ENCODE results near the gene LTA4H.
"Not testable (repeated sequence)": the region's sequence is repeated elsewhere in the genome, so short reads cannot be mapped to it uniquely, and the experiment has no call there.

Gene LTA4H

DNA sequence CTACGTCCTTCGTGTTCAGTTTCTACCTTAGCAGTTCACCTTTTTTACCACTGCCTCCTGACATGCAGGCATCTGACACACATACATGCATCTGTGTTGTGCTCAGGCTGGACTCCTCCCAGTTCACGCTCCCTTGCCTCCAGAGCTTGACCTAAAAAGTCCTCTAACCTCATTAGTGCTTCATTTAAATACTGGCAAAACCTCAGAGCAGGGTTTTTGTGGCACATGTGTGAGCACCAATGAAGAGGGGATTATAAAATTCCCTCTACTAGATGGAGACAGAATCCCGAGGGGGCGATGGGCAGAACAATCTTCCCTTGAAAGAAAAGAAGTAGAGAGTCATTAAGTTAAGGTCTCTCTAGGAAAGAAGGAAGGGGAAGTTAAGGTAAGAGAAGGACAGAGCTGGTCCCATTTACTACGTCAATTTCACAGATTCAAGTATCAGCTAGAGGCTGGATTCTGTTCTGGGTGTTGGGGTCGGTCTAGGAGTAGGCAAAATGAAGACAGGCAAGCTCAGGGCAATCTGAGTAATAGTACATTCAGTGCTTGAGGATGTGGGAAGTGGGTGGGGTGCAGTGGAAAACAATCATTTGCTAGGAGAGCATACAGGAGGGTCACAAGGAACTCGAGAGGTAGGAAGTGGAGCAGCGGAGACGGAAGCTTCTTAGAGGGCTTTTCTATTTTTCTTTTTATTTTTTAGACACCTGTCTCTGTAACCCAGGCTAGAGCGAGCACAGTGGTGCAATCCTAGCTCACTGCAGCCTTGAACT lies 46.7 kb downstream of the LTA4H start:
- DNase-seq, result no peak

DNA sequence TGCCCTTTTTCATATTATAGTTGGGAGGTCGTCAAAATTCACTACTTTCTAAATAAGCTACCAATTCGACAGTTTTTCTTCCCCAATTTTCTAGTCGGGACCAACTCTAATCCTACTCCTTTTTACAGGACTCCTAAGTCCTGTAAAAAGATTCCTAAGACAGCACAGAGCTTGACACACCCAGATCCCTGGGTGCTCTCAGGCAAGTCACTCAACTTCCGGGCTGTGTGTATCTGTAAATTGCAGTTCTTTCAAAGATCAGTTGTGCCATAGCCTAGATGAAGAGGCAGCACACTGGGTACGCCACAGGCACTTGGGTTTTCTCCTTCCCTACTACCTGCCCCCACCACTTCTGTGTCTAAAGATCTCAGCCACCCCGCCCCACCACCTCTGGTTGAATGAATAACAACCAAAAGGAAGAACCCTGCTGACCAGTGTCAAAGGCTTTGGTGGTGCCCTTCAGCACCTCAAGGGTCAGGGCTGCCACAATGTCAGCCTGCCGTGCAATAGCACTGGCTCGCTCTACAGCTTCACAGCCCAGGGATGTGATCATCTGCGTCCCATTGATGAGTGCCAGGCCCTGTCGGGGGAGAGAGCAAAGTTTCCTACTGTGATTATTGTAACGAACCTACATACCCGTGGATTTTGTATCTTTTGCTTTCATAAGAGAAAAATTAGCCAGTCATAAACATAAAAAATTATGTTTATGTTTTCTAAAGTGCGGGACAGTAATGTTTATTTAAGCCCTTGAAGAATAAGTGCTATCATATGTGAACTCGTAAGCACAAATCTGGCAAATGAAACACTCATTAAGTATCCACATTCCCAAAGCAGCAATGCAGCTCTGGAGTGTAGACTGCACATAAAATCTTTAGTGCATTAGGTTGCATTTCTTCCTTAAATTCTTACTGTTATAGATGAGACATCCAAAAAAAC lies 48.5 kb downstream of the LTA4H start:
- no peak for DNase-seq

DNA sequence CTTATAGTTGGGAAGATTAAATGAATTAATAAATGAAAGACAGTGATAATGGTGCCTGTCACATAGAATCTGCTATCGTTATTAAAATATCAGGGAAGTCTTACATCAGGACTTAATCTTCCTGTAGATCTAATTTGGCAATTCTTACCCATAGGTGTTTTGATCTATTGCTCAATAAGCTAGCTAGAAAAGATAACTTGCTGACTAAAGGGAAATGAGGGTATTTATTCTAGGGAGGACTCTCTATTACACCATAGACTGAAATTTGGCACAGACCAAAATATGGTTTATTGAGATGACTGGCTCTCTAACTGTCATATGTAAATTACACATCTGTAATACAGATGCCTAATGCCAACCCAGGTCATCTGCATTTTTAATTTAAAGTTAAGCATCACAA lies 50.7 kb downstream of the LTA4H start:
- no peak for DNase-seq

DNA sequence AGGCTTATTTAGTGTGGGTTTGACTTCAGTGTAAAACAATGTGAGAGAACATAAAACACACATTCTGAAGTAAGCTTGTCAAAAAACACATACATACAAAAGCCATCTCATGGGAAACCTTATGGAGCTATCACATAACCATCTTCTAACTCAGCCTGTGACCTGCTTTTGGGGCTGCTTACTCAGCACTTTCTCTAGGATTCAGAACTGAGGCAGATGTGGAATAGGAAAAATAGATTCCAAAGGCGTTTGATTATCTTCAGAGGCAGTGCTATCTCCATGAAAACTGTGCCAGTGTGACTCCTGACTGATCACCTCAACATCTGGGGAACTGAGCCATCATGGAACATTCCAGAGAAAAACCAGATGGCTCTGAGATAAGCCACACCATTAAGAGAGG lies 52.8 kb downstream of the LTA4H start:
- DNase-seq, result no peak

DNA sequence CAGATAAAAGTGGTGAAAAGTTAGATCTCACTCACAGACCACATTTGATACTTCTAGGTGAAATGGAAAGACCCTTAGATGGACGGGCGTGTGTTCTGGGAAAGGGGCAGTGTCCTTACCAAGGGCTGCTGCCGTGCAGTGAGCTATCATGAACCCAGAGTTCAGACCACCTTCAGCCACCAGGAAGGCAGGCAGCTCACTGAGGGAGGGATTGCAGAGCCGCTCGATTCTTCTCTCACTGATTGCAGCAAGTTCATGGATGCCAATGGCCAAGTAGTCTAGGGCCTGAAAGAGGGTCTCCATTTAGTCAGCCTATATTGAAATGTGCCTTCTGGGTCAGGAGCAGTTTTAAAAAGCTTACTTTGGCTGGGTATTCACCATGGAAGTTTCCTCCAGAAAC lies 55.0 kb downstream of the LTA4H start:
- no peak for DNase-seq

DNA sequence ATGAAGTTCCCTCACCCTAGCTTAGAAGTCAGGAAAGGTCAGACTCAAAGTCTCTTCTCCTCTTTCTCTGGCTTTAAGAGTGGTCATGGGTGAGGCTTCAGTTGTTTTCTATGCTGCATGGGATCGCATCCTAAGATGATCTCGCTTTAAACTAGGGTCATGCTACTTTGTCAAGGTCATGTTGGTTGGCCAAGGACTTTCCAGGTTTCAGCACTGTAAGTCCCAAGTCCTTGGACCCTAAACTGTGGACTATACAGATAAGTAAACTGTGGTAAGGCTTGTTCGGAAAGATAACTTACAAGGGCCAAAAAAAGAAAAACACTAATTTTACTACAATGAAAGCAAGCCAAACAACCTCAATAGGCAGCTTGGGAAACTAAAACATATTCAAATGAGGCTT lies 56.6 kb downstream of the LTA4H start:
- DNase-seq, result no peak

DNA sequence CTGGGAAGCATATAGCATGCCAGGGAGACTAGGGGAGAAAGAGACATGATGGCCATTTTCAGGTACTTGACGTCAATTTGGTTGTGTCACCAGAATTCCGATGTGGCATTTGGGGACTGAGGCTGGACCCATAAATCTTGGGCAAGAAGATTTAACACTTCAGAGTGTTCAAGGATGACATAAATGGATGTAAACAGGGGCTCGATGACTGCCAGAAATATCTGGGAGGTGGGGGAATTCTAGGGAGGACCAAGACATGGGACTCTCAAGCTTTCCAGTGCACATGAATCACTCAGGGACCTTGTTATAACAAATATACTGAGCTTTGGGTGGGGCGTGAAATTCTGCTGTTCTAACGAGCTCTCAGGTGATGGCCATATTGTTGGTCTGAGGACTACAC lies 57.0 kb downstream of the LTA4H start:
- no peak for DNase-seq

DNA sequence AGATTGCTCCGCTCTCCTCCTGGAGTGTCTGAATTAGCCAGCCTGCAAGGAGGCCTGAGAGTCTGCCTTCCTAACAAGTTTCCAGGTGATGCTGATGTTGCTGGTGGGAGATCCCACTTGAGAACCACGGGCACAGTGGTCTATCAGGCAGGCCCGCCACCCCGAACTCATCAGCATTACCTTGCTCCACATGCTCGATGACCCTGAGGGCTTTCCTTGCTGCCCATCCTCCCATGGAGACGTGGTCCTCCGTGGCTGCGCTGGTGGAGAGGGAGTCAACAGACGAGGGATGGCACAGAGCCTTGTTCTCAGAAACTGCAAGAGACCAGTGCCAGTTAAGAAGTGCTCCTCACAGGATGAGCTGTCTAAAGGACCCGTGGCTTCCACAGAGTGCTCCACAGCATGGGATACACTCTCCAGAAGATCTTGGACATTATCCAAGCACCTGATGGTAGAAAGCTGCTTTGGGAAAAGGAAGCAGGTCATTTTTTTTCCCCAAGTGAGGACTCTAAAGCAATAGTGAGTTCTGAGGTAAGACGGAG lies 57.6 kb downstream of the LTA4H start:
- no peak for DNase-seq

DNA sequence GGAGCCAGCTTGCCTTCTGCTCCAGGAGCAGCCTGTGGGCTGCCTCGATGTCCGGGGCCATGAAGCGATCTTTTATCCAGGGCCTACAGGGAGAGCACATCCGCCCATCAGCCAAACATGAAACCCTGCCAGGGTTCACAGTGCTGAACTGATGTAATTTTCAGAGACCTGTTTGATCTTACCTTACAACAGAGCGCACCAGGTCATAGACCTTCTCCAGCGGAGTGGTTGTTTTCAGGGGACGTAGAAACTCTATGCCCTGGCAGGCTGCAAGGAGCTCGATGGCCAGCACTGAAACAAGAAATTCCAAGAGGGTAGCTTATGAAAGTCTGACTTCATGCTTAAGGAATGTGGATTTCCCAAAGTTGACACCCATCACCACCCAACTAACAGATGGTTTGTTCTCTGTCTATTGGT lies 59.0 kb downstream of the LTA4H start:
- peak; percentile 14 for DNase-seq

DNA sequence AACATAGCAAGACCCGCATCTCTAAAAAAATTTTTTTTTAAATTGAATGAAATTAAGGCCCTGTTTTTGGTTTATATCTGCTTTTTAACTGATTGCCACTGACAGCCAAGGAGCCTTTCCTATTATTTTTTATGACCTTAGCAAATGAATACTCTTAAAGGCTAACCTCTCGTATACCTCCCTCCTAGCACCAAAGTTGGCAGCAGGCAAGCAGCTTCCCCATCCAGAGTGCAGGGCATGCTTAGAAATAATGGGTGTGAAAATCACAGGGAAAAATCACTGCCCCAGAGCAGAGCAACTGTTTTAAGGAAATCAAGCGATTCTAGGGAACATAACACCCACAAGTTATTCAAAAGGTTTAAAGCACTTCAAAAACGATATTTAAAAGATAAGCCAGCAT lies 59.9 kb downstream of the LTA4H start:
- DNase-seq, result no peak

DNA sequence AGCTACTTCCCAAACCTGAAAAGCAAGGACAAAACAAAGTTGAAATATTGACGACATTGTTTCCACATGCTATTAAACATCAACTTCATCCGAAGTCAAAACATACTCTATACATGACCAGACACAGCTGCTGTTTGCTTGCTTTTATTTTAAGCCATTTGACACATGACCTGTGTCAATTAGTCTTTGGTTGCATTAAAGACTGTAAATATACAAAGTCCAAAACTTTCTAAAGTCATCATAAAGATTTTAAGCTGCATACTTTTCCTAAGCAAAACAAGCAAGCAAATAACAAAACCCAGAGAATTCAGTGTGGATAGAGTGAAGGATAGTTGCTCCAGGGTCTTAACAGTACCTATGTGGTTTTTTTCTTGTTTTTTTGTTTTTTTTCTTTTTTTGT lies 61.0 kb downstream of the LTA4H start:
- DNase-seq, result no peak

DNA sequence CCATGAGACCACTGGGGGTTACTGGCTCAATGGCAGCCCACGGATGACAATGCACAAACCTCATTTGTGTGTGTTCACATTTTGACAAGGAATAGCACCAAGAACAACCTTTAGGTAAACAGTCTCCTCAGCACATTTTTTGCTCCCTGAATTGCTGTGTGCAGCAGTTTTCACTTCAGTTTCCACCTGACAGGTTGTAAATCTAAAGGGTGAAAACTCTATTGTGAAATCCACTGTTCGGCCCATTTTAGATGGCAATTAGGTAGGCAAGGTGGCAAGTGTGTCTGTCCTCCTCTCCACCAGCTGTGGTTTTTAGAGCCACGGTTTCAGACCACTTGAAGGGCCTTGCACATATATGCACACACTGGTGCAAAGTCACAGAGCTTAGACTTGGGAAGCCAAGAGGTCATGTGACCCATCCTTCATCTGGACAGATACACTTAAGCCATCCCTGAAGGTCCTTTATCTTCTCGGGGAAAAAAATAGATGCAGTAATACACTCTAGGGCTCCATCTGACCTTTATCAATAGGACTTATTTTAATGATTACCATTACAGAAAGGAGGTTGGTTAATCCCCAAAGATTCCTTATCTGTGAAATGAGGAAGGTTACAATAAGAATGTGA lies 62.4 kb downstream of the LTA4H start:
- DNase-seq, result no peak

DNA sequence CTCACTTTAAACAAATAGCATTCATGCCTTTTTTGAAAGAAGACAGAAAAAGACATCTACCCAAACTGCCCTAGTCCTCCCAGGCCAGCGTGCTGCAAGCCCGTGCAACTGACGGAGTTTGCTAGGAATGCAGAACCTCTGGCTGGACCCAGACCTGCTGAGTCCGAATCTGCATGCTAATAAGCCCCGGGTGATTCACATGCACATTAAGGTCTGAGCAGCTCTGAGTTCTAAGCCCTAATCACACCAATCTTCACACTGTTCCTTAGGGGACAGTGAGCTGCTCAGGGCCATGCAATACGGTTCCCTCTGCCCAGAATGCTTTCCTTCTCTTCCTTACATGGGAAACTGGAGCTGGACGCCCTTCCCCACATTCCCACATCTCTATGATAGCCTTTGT lies 64.5 kb downstream of the LTA4H start:
- DNase-seq, result no peak

DNA sequence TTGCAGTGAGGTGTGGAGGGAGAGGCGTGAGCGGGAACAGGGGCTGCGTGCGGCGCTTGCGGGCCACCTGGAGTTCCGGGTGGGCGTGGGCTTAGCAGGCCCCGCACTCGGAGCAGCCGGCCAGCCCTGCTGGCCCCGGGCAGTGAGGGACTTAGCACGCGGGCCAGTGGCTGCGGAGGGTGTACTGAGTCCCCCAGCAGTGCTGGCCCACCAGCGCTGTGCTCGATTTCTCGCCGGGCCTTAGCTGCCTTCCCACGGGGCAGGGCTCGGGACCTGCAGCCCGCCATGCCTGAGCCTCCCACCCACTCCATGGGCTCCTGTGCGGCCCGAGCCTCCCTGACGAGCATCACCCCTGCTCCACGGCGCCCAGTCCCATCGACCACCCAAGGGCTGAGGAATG lies 66.3 kb downstream of the LTA4H start:
- DNase-seq, result not testable (repeated sequence)

DNA sequence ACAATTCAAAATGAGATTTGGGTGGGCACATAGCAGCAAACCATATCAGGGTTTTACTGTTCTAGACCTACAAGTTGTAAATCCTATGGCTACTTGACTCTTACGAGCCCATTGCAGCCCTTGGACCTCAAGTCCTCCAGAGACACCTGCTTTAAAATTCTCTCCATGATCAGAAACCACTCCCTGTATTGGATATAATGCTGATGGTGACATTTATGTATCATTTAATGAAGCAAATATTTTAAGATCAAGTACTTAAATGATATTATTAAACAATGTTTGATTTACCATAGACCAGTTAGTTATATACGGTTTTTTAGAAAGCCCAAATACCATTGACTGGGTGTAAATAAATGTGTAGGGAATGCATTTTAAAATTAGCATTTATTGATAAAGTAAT lies 68.1 kb downstream of the LTA4H start:
- DNase-seq, result no peak

DNA sequence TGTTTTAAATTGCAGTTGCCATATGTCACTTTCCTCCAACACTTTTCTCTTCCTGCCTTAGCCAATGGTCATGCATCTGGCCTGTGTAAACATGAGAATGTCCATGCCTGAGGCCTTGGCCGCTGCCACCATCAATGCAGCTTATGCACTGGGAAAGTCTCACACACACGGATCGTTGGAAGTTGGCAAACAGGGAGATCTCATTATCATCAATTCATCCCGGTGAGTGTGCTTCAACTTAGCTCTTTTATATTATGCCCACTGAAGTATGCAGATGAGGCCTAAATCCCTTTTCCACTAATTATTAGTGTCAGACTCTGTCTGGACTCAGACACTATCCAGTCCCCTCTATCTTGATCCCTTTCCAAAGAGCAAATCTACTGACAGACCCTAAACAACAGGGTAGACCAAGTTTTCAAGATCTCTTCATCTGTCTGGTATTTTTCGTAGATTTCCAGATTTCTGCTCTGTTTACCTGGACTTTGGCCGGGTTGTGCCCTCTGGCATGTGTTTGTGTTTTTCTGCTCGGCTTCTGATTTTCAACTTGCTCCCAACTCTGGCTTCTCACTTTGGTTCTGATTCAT lies 69.0 kb downstream of the LTA4H start:
- DNase-seq, result no peak

DNA sequence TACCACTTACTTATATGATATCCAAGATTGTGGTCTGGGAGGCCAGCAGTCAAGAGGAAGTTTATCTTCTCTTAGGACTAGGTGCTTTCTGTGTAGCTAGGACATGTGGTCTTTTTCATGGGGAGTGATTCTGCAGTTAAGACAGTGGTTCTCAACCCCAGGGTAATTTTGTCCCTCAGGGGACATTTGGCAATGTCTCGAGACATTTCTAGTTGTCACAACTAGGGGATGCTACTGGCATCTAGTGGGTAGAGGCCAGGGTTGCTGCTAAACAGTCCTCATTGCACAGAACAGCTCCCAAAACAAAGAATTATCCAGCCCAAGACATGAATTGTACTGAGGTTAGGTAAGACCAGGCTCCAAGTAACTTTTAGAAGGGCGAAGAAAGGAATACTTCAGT lies 72.3 kb downstream of the LTA4H start:
- no peak for DNase-seq

DNA sequence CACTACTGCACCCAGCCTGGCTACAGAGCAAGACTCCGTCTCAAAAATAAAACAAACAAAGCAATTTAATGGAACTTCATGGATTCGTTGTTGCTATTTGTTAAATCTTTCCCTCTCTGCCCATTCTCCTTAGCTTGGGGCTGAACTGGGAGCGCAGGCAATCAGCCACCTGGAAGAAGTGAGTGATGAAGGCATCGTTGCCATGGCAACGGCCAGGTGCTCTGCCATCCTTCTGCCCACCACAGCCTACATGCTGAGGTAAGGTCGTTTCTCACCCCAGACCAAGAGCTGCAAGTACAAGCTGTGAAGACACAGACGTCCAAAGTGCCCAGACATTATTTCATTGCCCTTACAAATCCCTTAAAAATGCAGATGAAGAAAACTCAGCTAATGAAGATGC lies 73.2 kb downstream of the LTA4H start:
- DNase-seq, result no peak

DNA sequence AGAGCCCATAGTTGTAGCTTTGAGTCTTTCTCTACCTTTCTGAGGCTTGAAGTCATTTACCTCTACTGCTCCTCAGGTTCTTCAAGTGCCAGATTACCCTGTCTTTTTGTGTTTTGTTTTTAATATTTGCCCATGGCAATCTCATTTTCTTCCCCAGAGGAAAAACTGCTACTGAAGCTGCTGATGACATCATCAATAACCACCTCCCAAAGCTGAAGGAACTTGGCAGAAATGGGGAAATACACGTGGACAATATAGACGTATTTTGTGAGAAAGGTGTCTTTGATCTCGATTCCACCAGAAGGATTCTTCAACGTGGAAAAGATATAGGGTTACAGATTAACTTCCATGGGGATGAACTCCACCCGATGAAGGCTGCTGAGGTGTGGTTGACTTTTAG lies 75.1 kb downstream of the LTA4H start:
- no peak for DNase-seq

DNA sequence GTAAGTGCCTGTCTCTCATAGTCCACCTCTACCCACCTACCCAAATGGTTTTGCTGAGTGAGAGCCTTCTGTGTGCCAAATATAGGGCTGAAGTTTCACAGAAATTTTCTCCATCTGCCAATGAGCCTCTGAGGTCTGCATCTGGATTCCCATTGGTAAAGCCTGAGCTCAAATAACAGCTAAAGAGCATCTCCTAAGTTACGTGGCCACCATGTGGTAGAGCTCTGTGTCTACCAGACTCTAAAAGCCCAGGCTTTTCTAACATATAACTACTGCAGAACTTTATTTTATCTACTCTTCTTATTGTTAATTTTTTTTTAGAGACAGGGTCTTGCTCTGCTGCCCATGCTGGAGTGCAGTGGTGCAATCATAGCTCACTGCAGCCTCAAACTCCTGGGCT lies 76.3 kb downstream of the LTA4H start:
- peak; percentile 7 for DNase-seq

DNA sequence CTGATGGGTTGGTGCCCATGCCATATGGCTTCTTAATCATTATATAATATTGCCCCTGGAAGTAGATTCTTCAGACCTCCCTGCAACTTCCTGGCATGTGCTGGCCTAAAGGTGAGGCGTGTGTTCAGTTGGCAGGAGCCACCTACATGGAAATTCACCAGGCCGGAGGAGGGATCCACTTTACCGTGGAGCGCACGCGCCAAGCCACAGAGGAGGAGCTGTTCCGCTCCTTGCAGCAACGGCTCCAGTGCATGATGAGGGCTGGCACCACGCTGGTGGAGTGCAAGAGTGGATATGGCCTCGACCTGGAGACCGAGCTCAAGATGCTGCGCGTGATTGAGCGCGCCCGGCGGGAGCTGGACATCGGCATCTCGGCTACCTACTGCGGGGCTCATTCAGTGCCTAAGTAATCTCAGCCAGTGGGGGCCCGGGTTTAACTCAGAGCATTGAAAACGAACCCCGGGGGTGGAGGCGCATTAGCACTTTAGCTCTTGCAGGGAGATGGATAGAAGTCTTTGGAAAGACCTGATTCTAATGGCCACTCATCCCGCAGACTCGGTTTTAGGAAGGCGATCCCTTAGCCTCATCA lies 78.7 kb downstream of the LTA4H start:
- no peak for DNase-seq

DNA sequence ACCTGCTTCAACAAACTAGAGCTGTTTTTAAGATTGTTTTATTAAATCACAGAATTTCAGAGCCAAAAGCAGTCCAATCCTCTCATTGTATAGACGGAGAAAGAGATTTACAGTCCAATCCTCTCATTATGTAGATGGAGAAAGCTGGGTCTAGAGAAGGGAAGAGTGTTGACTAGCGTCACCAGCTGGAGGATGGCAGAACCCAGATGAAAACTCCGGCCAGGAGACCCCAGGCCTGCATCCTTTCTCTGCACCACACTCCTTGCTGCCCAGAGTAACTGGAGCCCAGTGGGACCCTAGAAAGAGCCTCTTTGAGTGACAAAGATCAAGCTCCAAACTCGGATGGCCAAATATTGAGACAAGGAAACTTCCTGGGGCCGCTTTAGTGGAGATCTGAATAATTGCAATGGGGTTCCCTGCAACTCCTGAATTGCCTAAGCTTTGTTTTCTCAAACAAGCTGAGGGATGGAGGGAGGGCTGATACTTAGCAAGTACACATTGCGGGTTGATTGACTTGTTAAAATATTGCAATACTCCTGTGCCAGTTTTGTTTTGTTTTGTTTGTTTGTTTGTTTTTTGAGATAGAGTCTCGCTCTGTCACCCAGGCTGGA lies 79.7 kb downstream of the LTA4H start:
- DNase-seq, result no peak

Measured in fibroblast of skin of right biceps (primary cell).